Retinal pigment epithelial cell (primary cell): ENCODE measurements around the gene INPP4A.

Experiments
- DNase-seq: peaks from one replicate; pipeline ENCODE4 v3.0.0-alpha.2; 2010; ENCODE audit warnings: low read depth
- H3K4me3 ChIP-seq: 2 replicates; pipeline ENCODE4 v1.5.1; 2011; ENCODE audit warnings: mild to moderate bottlenecking, low read length, control low read depth, moderate library complexity
- CTCF ChIP-seq: conservative IDR thresholded peaks from 2 replicates; pipeline ENCODE4 v1.5.1; 2011; ENCODE audit warnings: low read depth, low read length, control low read depth, inconsistent platforms

Gene INPP4A

GRCh38 chr2:98546186-98546585 is 101.5 kb downstream of the INPP4A start:
- no peak overlapping the region for H3K4me3 ChIP-seq
- no peak for TF ChIP-seq CTCF
- no peak for DNase-seq

- TF ChIP-seq CTCF = no peak
- DNase-seq = no peak
- H3K4me3 ChIP-seq = no peak overlapping the region
Observed at GRCh38 chr2:98547092-98547790, 102.6 kb downstream of the INPP4A start.

- no peak for TF ChIP-seq CTCF
- no peak for DNase-seq
- no peak overlapping the region for H3K4me3 ChIP-seq
Observed at GRCh38 chr2:98548920-98549818, 104.5 kb downstream of the INPP4A start.

- DNase-seq = no peak
- no peak overlapping the region for H3K4me3 ChIP-seq
- no peak for TF ChIP-seq CTCF
Observed at GRCh38 chr2:98550165-98550564, 105.5 kb downstream of the INPP4A start.

GRCh38 chr2:98551316-98551715 is 106.7 kb downstream of the INPP4A start:
- no peak for DNase-seq
- no peak overlapping the region for H3K4me3 ChIP-seq
- TF ChIP-seq CTCF = no peak

GRCh38 chr2:98552499-98553179 is 108.0 kb downstream of the INPP4A start:
- no peak for DNase-seq
- H3K4me3 ChIP-seq = no peak overlapping the region
- TF ChIP-seq CTCF = no peak
